HG02981 (cell line): ENCODE results near the gene FGFR2.

Experiments used
- ATAC-seq: cut with Tn5 transposase; IDR thresholded peaks from one replicate; pipeline ENCODE4 v1.9.1; 2021; ENCODE audit warnings: mild to moderate bottlenecking, moderate library complexity; ENCODE audit not compliant: unreplicated experiment

FGFR2 gene

GRCh38 chr10:121459622-121460453, 138.4 kb downstream of the FGFR2 start:
- ATAC-seq: no peak

- ATAC-seq: no peak
These were observed 139.0 kb downstream of the FGFR2 start for GRCh38 chr10:121459279-121459621.

GRCh38 chr10:121457729-121458128, 140.5 kb downstream of the FGFR2 start:
- no peak for ATAC-seq

- ATAC-seq: no peak
These were observed 142.9 kb downstream of the FGFR2 start for GRCh38 chr10:121455377-121455776.

GRCh38 chr10:121454781-121455180, 143.5 kb downstream of the FGFR2 start:
- no peak for ATAC-seq

GRCh38 chr10:121453160-121453559, 145.1 kb downstream of the FGFR2 start:
- no peak for ATAC-seq

- no peak for ATAC-seq
These were observed 145.7 kb downstream of the FGFR2 start for GRCh38 chr10:121452581-121452980.

GRCh38 chr10:121450247-121450646, 148.0 kb downstream of the FGFR2 start:
- no peak for ATAC-seq

GRCh38 chr10:121449482-121449924, 148.7 kb downstream of the FGFR2 start:
- peak; percentile 19 for ATAC-seq

- peak; percentile 99 for ATAC-seq
These were observed 149.3 kb downstream of the FGFR2 start for GRCh38 chr10:121448766-121449421.

GRCh38 chr10:121444520-121445165, 153.6 kb downstream of the FGFR2 start:
- ATAC-seq: no peak

GRCh38 chr10:121442086-121442935, 155.9 kb downstream of the FGFR2 start:
- ATAC-seq: no peak

GRCh38 chr10:121440461-121440860, 157.8 kb downstream of the FGFR2 start:
- no peak for ATAC-seq

GRCh38 chr10:121438333-121438732, 159.9 kb downstream of the FGFR2 start:
- no peak for ATAC-seq

- no peak for ATAC-seq
These were observed 160.6 kb downstream of the FGFR2 start for GRCh38 chr10:121437596-121437995.

GRCh38 chr10:121436630-121437341, 161.5 kb downstream of the FGFR2 start:
- no peak for ATAC-seq

- no peak for ATAC-seq
These were observed 162.0 kb downstream of the FGFR2 start for GRCh38 chr10:121436281-121436629.

- ATAC-seq: no peak
These were observed 163.0 kb downstream of the FGFR2 start for GRCh38 chr10:121435099-121435875.

- no peak for ATAC-seq
These were observed 164.3 kb downstream of the FGFR2 start for GRCh38 chr10:121433965-121434364.

GRCh38 chr10:121428867-121429266, 169.4 kb downstream of the FGFR2 start:
- ATAC-seq: no peak
